ENCODE measurements around the gene C1QTNF1.
A peak's percentile ranks its signal among the peaks of the same experiment; 100 is the strongest.
"Not testable (repeated sequence)": the region's sequence is repeated elsewhere in the genome, so short reads cannot be mapped to it uniquely, and the experiment has no call there.

Gene C1QTNF1

DNA sequence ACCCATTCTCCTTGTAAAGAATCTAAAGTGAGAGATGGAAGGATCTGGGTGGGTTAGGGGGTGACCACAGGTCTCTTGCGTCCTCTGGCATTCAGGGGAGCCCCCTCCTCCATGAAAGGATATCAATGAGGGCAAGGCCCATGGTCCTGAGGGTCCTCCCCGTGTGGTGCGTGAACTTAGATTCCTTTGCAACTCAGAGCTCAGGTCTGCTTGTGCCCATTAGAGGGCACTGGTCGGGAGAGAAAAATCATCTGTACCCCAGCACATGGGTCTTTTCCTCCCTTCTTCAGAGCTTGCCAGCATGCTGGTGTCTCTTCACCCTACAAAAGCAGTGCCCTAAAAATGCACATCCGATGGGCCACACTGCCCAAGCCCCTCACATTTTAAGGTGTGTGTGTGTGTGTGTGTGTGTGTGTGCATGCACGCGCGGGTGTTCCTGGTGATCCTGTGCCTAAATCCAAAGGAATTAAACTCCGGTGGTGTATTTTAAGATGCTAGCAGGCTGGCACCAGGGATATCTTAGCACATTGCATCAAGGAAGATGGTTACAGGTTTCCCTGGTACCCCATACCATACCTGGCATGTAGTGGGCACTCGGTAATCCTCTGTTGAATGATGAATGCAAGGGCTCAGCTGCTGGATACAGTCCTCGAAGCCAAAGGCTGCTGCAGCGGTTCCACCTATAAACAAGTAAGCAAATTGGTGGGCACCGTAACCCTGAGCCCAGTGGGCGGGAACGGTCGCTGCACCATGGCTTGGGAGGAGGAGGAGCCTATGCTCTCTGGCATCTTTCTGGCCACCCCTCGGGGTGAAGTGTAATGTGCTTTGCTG, 4.7 kb downstream of the C1QTNF1 start:
- peak overlapping the region; percentile 97 for H3K27ac ChIP-seq
- H3K27me3 ChIP-seq (ENCODE audit: control insufficient read depth, insufficient read depth, low read length): no peaks in the 10 kb centered on the region
- no peaks in the 10 kb centered on the region for H3K36me3 ChIP-seq (ENCODE audit: control insufficient read depth, insufficient read depth, low read length)
- H3K4me1 ChIP-seq: peaks cover 34% of the 10 kb centered on the region
- H2AFZ ChIP-seq: peak overlapping the region; percentile 68
- no peaks in the 10 kb centered on the region for H3K79me2 ChIP-seq
- TF ChIP-seq, protein P1, sequence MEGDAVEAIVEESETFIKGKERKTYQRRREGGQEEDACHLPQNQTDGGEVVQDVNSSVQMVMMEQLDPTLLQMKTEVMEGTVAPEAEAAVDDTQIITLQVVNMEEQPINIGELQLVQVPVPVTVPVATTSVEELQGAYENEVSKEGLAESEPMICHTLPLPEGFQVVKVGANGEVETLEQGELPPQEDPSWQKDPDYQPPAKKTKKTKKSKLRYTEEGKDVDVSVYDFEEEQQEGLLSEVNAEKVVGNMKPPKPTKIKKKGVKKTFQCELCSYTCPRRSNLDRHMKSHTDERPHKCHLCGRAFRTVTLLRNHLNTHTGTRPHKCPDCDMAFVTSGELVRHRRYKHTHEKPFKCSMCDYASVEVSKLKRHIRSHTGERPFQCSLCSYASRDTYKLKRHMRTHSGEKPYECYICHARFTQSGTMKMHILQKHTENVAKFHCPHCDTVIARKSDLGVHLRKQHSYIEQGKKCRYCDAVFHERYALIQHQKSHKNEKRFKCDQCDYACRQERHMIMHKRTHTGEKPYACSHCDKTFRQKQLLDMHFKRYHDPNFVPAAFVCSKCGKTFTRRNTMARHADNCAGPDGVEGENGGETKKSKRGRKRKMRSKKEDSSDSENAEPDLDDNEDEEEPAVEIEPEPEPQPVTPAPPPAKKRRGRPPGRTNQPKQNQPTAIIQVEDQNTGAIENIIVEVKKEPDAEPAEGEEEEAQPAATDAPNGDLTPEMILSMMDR (IDR thresholded peaks at IDR 0.05): no peak
- no peak overlapping the region for H3K4me2 ChIP-seq (ENCODE audit: low read length)
- no peak overlapping the region for H3K9ac ChIP-seq
- no peaks in the 10 kb centered on the region for H3K9me3 ChIP-seq (ENCODE audit: control insufficient read depth, low read length)
- H3K4me3 ChIP-seq (ENCODE audit: low read depth, low read length): no peak overlapping the region

DNA sequence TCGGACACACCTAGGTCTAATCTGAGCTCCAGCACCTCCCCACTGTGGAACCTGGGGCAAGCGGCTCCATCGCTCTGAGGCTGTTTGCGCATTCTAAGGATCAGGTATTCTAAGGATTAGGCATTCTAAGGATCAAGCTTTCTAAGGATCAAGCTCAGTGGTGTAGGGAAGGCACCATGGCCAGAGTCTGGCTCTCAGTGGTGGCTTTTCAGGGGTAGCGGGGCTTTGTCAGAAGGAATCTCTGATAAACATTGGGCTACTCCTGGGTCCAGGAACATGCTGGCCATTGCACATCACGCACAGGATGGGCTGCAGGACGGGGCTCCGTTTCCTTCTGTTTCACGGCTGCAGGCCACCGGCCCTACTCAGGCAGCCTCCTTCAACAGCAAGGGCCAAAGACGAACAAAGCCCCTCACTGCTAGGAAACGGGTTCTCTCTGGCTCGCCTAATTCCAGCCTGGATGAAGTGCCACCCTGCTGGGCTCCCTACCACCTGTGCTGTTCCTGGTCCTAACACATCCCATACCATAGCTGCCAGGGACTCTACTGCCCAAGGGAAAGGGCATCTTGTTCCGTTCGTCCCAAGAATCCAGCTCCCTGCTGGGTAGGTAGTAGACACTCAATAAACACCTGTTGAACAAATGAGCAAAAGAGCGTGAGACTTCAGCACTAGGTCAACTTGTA, 5.5 kb downstream of the C1QTNF1 start:
- Histone ChIP-seq H3K27ac (no peak overlapping the region), H3K36me3 (ENCODE audit: control insufficient read depth, insufficient read depth, low read length) (no peaks in the 10 kb centered on the region), H3K4me3 (ENCODE audit: low read depth, low read length) (no peak overlapping the region), H3K4me2 (ENCODE audit: low read length) (no peak overlapping the region), H3K4me1 (peaks cover 32% of the 10 kb centered on the region), H3K79me2 (no peaks in the 10 kb centered on the region), H2AFZ (no peak overlapping the region), H3K9ac (no peak overlapping the region), H3K9me3 (ENCODE audit: control insufficient read depth, low read length) (no peaks in the 10 kb centered on the region), H3K27me3 (ENCODE audit: control insufficient read depth, insufficient read depth, low read length) (no peaks in the 10 kb centered on the region)
- TF ChIP-seq, protein P1 (IDR thresholded peaks at IDR 0.05): no peak

DNA sequence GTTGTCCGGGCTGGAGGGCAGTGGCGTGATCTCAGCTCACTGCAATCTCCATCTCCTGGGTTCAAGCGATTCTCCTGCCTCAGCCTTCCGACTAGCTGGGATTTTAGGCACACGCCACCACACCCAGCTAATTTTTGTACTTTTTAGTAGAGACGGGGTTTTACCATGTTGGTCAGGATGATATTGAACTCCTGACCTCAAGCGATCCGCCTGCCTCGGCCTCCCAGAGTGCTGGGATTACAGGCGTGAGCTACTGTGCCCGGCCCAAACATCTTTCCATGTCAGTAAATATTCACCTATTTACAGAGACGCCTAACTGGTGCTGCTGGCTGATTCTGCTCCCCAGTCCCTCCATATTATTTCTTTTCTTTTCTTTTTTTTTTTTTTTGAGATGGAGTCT, 6.7 kb downstream of the C1QTNF1 start:
- H3K9ac ChIP-seq; H2AFZ ChIP-seq; H3K4me3 ChIP-seq (ENCODE audit: low read depth, low read length); H3K36me3 ChIP-seq (ENCODE audit: control insufficient read depth, insufficient read depth, low read length); H3K4me2 ChIP-seq (ENCODE audit: low read length); H3K27me3 ChIP-seq (ENCODE audit: control insufficient read depth, insufficient read depth, low read length); H3K27ac ChIP-seq; H3K9me3 ChIP-seq (ENCODE audit: control insufficient read depth, low read length); H3K79me2 ChIP-seq: not testable (repeated sequence)
- peaks cover 25% of the 10 kb centered on the region for H3K4me1 ChIP-seq

DNA sequence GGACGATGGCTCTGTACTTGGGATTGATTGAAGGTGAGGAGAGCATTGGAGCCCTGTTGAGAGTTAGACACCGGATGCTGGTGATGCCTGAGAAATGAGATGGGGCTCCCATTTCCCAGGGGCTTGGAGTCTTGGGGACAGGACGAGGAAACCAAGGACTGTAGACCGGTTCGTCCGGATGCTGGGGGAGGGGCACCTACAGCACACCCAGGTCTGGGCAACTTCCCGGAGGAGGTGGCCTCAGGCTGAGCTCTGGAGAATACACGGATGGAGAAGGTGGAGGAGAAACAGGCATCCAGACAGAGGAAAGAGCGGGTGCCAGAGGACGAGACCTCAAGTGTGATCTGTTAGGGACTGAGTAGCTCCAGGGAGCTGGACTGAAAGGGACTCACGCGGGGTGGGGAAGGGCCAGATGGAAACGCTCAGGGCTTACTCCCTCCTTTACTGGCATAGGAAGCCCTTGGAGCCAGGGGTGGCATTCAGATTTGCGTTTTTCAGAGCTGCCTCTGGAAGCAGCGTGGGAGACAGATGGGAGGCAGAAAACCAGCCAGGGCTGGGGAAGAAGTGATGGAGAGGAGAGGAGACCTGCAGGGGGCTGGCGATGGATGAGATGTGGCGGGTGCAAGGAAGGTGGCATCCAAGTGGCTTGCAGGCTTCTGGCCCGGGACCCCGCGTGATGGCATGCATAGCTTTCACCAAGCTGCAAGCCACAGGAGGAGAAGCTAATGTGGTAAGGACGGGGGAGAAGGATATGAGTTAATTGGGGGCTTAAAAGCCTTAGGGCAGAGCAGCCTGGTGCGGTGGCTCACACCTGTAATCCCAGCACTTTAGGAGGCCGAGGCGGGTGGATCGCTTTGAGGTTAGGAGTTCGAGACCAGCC, 8.3 kb downstream of the C1QTNF1 start:
- Histone ChIP-seq H3K36me3 (ENCODE audit: control insufficient read depth, insufficient read depth, low read length) (no peaks in the 10 kb centered on the region), H2AFZ (no peak overlapping the region), H3K9ac (no peak overlapping the region), H3K27me3 (ENCODE audit: control insufficient read depth, insufficient read depth, low read length) (no peaks in the 10 kb centered on the region), H3K79me2 (no peaks in the 10 kb centered on the region), H3K4me2 (ENCODE audit: low read length) (no peak overlapping the region), H3K4me1 (peaks cover 14% of the 10 kb centered on the region), H3K4me3 (ENCODE audit: low read depth, low read length) (no peak overlapping the region), H3K9me3 (ENCODE audit: control insufficient read depth, low read length) (no peaks in the 10 kb centered on the region), H3K27ac (no peak overlapping the region)
- TF ChIP-seq, protein P1 (IDR thresholded peaks at IDR 0.05): no peak

Data from parathyroid adenoma (tissue), 2 donors.